GM12892 (cell line): Measurements from ENCODE around the gene RASD1.
"Not testable (repeated sequence)": the region's sequence is repeated elsewhere in the genome, so short reads cannot be mapped to it uniquely, and the experiment has no call there.

ENCODE experiments used
- DNase-seq: peaks from one replicate; pipeline ENCODE4 v3.0.0; 2011; ENCODE audit not compliant: insufficient read length
- FAIRE-seq: peaks from 2 replicates; lab custom pipeline; 2011; peaks lifted over from hg19 to GRCh38; lab: Jason Lieb, UNC
- POLR2A ChIP-seq: IDR thresholded peaks from 2 replicates; pipeline ENCODE4 v1.6.1; 2011; ENCODE audit warnings: low read depth, low read length, control low read depth
- POLR2AphosphoS5 ChIP-seq: IDR thresholded peaks from 2 replicates; pipeline ENCODE4 v1.6.1; 2011; ENCODE audit warnings: low read depth, low read length, control low read depth
- TAF1 ChIP-seq: IDR thresholded peaks from 2 replicates; pipeline ENCODE4 v1.6.1; 2011; ENCODE audit warnings: low read depth, mild to moderate bottlenecking, control low read depth, low read length, borderline replicate concordance

The RASD1 gene

GRCh38 chr17:17455173-17455572, 41.0 kb downstream of the RASD1 start:
- TF ChIP-seq TAF1 = no peak
- TF ChIP-seq POLR2AphosphoS5 = no peak
- no peak for TF ChIP-seq POLR2A
- FAIRE-seq = no peak
- no peak for DNase-seq

GRCh38 chr17:17454700-17455099, 41.5 kb downstream of the RASD1 start:
- DNase-seq, FAIRE-seq: not testable (repeated sequence)

- DNase-seq = no peak
- FAIRE-seq = no peak
- TF ChIP-seq POLR2AphosphoS5 = no peak
- TF ChIP-seq POLR2A = no peak
- TF ChIP-seq TAF1 = no peak
Measured at GRCh38 chr17:17454276-17454675, 41.9 kb downstream of the RASD1 start.

- DNase-seq (no peak), FAIRE-seq (no peak)
- no peak for TF ChIP-seq TAF1
- TF ChIP-seq POLR2AphosphoS5 = no peak
- TF ChIP-seq POLR2A = no peak
Measured at GRCh38 chr17:17453088-17453487, 43.1 kb downstream of the RASD1 start.

GRCh38 chr17:17448723-17449122, 47.5 kb downstream of the RASD1 start:
- no peak for TF ChIP-seq POLR2AphosphoS5
- no peak for TF ChIP-seq POLR2A
- no peak for TF ChIP-seq TAF1
- DNase-seq (no peak), FAIRE-seq (no peak)

- DNase-seq (no peak), FAIRE-seq (no peak)
- TF ChIP-seq TAF1 (no peak), POLR2A (no peak), POLR2AphosphoS5 (no peak)
Measured at GRCh38 chr17:17448076-17448475, 48.1 kb downstream of the RASD1 start.

- DNase-seq = no peak
- FAIRE-seq = no peak
- TF ChIP-seq TAF1 = no peak
- no peak for TF ChIP-seq POLR2A
- TF ChIP-seq POLR2AphosphoS5 = no peak
Measured at GRCh38 chr17:17447264-17447663, 48.9 kb downstream of the RASD1 start.

GRCh38 chr17:17446666-17447155, 49.5 kb downstream of the RASD1 start:
- TF ChIP-seq POLR2AphosphoS5 (no peak), TAF1 (no peak), POLR2A (no peak)
- no peak for DNase-seq
- FAIRE-seq = no peak

GRCh38 chr17:17445925-17446665, 50.1 kb downstream of the RASD1 start:
- DNase-seq (no peak), FAIRE-seq (no peak)
- TF ChIP-seq POLR2A = no peak
- TF ChIP-seq TAF1 = no peak
- TF ChIP-seq POLR2AphosphoS5 = no peak

- no peak for FAIRE-seq
- no peak for DNase-seq
- TF ChIP-seq POLR2AphosphoS5 = no peak
- no peak for TF ChIP-seq POLR2A
- no peak for TF ChIP-seq TAF1
Measured at GRCh38 chr17:17445296-17445924, 50.8 kb downstream of the RASD1 start.
